ENCODE measurements around the gene PRR7.

PRR7 gene

GRCh38 chr5:177501874-177502678 is 55.5 kb downstream of the PRR7 start:
- H3K4me1 ChIP-seq (ENCODE audit: control insufficient read depth, insufficient read depth, low read length), result no peaks in the 10 kb centered on the region; the same call in 1 of the 2 replicates
- CTCF ChIA-PET, result interaction anchor here (0.6 to 5.0 kb wide), 36 partner anchors 8 to 656 kb away, joined by 3 to 54 read pairs (median 5); partner anchors contain the start of genes DDX41, DOK3 and LMAN2
- H3K36me3 ChIP-seq (ENCODE audit: control insufficient read depth in 2 of 2, insufficient read depth in 1 of 2, low read length in 2 of 2), result no peaks in the 10 kb centered on the region
- H3K4me3 ChIP-seq (ENCODE audit: low read depth, low read length), result no peak overlapping the region
- POLR2A ChIA-PET, result interaction anchor here (1.2 to 2.0 kb wide), 3 partner anchors 27 to 47 kb away, joined by 3 to 12 read pairs (median 6); no protein-coding TSS in a partner anchor
- H3K27ac ChIP-seq (ENCODE audit: extremely low read depth, low read depth, low read length), result no peak overlapping the region
- TF ChIP-seq ZNF514 (tag by site-specific recombination; IDR thresholded peaks at IDR 0.05) (no peak), BCL11A (tag by site-specific recombination; IDR thresholded peaks at IDR 0.05; ENCODE audit: low read depth) (no peak), OSR2 (tag by site-specific recombination; IDR thresholded peaks at IDR 0.05) (no peak), ZEB2 (tag by site-specific recombination; IDR thresholded peaks at IDR 0.05) (no peak), PRDM1 (tag by site-specific recombination; IDR thresholded peaks at IDR 0.05) (peak; percentile 99), ZNF146 (tag by site-specific recombination; IDR thresholded peaks at IDR 0.05) (no peak), ZNF354C (tag by site-specific recombination; IDR thresholded peaks at IDR 0.05; ENCODE audit: borderline replicate concordance, low read depth) (no peak), ZFP41 (tag by site-specific recombination; IDR thresholded peaks at IDR 0.05; ENCODE audit: borderline replicate concordance) (no peak)
- H3K9me3 ChIP-seq (ENCODE audit: control insufficient read depth, insufficient read depth, low read depth, low read length), result no peaks in the 10 kb centered on the region

DNA sequence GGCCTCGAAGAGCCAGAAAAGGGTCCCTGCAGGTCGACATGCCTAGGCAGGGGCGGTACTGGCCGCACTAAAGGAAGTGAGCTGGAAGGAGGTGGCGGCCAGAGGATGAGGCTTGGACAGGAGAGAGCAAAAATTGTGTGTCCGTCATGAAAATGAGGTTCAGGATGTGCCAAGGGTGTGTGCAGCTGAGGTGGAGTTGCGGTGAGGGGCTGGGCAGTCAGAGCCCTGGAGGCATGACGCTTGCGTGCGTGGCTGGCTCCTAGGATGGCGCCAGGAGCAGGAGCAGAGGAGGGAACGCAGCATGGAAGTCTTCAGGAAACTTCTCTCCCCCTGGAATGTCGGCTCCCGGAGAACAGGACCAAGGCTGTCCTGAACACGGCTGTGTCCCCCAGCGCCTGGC is 56.3 kb downstream of the PRR7 start:
- H3K9me3 ChIP-seq (ENCODE audit: control insufficient read depth, insufficient read depth, low read depth, low read length), result no peaks in the 10 kb centered on the region
- no peak for TF ChIP-seq HOXD13 (CRISPR knock-in tag; IDR thresholded peaks at IDR 0.05; ENCODE audit: borderline replicate concordance)
- no peak for TF ChIP-seq ZNF837 (tag by site-specific recombination; IDR thresholded peaks at IDR 0.05)
- no peak for TF ChIP-seq ZNF548 (tag by site-specific recombination; IDR thresholded peaks at IDR 0.05)
- TF ChIP-seq ZNF132 (tag by site-specific recombination; IDR thresholded peaks at IDR 0.05; ENCODE audit: borderline replicate concordance), result no peak
- TF ChIP-seq YY1 (tag by site-specific recombination; IDR thresholded peaks at IDR 0.05), result no peak
- TF ChIP-seq, protein P1, sequence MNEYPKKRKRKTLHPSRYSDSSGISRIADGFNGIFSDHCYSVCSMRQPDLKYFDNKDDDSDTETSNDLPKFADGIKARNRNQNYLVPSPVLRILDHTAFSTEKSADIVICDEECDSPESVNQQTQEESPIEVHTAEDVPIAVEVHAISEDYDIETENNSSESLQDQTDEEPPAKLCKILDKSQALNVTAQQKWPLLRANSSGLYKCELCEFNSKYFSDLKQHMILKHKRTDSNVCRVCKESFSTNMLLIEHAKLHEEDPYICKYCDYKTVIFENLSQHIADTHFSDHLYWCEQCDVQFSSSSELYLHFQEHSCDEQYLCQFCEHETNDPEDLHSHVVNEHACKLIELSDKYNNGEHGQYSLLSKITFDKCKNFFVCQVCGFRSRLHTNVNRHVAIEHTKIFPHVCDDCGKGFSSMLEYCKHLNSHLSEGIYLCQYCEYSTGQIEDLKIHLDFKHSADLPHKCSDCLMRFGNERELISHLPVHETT (tag by site-specific recombination; IDR thresholded peaks at IDR 0.05), result no peak
- no peak for TF ChIP-seq GLIS1 (tag by site-specific recombination; IDR thresholded peaks at IDR 0.05)
- no peak for TF ChIP-seq ZNF148 (tag by site-specific recombination; IDR thresholded peaks at IDR 0.05; ENCODE audit: borderline replicate concordance)
- TF ChIP-seq, protein P2, sequence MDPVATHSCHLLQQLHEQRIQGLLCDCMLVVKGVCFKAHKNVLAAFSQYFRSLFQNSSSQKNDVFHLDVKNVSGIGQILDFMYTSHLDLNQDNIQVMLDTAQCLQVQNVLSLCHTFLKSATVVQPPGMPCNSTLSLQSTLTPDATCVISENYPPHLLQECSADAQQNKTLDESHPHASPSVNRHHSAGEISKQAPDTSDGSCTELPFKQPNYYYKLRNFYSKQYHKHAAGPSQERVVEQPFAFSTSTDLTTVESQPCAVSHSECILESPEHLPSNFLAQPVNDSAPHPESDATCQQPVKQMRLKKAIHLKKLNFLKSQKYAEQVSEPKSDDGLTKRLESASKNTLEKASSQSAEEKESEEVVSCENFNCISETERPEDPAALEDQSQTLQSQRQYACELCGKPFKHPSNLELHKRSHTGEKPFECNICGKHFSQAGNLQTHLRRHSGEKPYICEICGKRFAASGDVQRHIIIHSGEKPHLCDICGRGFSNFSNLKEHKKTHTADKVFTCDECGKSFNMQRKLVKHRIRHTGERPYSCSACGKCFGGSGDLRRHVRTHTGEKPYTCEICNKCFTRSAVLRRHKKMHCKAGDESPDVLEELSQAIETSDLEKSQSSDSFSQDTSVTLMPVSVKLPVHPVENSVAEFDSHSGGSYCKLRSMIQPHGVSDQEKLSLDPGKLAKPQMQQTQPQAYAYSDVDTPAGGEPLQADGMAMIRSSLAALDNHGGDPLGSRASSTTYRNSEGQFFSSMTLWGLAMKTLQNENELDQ (tag by site-specific recombination; IDR thresholded peaks at IDR 0.05; ENCODE audit: low read depth), result no peak
- no peak for TF ChIP-seq ZNF366 (tag by site-specific recombination; conservative IDR thresholded peaks at IDR 0.05)
- TF ChIP-seq ZFP41 (tag by site-specific recombination; IDR thresholded peaks at IDR 0.05; ENCODE audit: borderline replicate concordance), result no peak
- no peak for TF ChIP-seq ZNF24 (tag by site-specific recombination; IDR thresholded peaks at IDR 0.05)
- no peak for TF ChIP-seq ZNF19 (tag by site-specific recombination; IDR thresholded peaks at IDR 0.05; ENCODE audit: low read depth)
- no peak for TF ChIP-seq ZNF830 (tag by site-specific recombination; IDR thresholded peaks at IDR 0.05; ENCODE audit: low read depth)
- TF ChIP-seq GLIS2 (tag by site-specific recombination; IDR thresholded peaks at IDR 0.05), result no peak
- TF ChIP-seq RBAK (tag by site-specific recombination; IDR thresholded peaks at IDR 0.05), result no peak
- no peak for TF ChIP-seq ZNF624 (tag by site-specific recombination; IDR thresholded peaks at IDR 0.05)
- no peak for TF ChIP-seq ZNF423 (tag by site-specific recombination; IDR thresholded peaks at IDR 0.05)
- no peak for TF ChIP-seq ZNF239 (tag by site-specific recombination; IDR thresholded peaks at IDR 0.05)
- ChIA-PET POLR2A (interaction anchor here (0.8 kb wide), 1 partner anchor 13 kb away, joined by 3 read pairs; no protein-coding TSS in a partner anchor), CTCF (interaction anchor here (0.8 to 5.0 kb wide), 11 partner anchors 12 to 388 kb away, joined by 3 to 54 read pairs (median 6); partner anchors contain the start of genes DDX41 and LMAN2)
- no peak overlapping the region for H3K4me3 ChIP-seq (ENCODE audit: low read depth, low read length)
- H3K4me1 ChIP-seq (ENCODE audit: control insufficient read depth, insufficient read depth, low read length), result no peaks in the 10 kb centered on the region; the same call in 1 of the 2 replicates
- no peaks in the 10 kb centered on the region for H3K36me3 ChIP-seq (ENCODE audit: control insufficient read depth in 2 of 2, insufficient read depth in 1 of 2, low read length in 2 of 2)
- no peak overlapping the region for H3K27ac ChIP-seq (ENCODE audit: extremely low read depth, low read depth, low read length)
